ENCODE data around the gene PRKCE.

DNA sequence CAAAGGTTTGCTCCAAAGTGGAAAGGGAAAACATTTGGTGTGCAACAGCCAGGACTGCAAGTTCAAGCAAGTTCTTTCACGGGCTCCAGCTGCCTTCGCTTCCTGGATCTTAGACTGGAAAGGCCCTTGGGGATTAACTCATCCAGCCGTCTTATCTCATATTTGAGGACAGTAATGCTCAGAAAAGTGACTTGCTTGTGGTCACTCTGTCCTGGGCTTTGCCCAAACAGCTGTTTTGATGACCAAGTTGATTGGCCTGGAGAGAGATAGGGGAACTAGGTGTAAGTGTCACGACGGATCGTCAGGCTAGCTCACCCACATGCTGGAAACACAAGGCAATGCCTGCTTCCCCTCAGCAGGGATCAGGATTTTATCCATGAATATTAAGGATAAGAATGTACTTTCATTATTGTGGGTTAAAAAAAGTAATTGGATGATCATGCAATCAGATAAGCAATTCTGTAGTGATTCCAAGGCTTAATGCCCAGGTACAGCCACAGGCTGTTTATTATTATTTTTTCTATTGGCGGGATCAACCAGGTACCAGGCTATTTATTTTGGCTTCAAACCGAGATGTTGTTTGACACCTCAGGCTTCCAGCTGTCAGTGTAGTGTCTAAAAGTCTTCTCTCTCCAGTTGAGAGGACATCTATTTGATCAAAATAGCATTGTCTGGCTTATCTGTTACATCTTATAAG, 483.2 kb downstream of the PRKCE start:
- TF ChIP-seq SUZ12 (IDR thresholded peaks at IDR 0.05; ENCODE audit: extremely low read depth, insufficient read depth, insufficient read length) (no peak), ZNF274 (IDR thresholded peaks at IDR 0.05; ENCODE audit: low read depth, low read length) (no peak), YY1 (IDR thresholded peaks at IDR 0.05; ENCODE audit: insufficient read depth, insufficient read length) (no peak)

All from NT2/D1 (cell line).